Ishikawa (cell line): Measurements from ENCODE around the gene CFAP45.

Experiments used
- CEBPB ChIP-seq: IDR thresholded peaks from 2 replicates; pipeline ENCODE4 v1.6.1; 2012
- EGR1 ChIP-seq: IDR thresholded peaks from 2 replicates; pipeline ENCODE4 v1.6.1; 2012
- EP300 ChIP-seq: IDR thresholded peaks from 2 replicates; pipeline ENCODE4 v1.6.1; 2012; ENCODE audit warnings: borderline replicate concordance
- FOXM1 ChIP-seq: IDR thresholded peaks from 2 replicates; pipeline ENCODE4 v1.6.1; 2012; ENCODE audit warnings: low read depth, borderline replicate concordance
- MAX ChIP-seq: IDR thresholded peaks from 2 replicates; pipeline ENCODE4 v1.6.1; 2012
- RAD21 ChIP-seq: IDR thresholded peaks from 2 replicates; pipeline ENCODE4 v1.6.1; 2012; ENCODE audit warnings: low read depth
- REST ChIP-seq: IDR thresholded peaks from 2 replicates; pipeline ENCODE4 v1.6.1; 2012; ENCODE audit warnings: low read depth, mild to moderate bottlenecking
- TAF1 ChIP-seq: IDR thresholded peaks from 2 replicates; pipeline ENCODE4 v1.6.1; 2012; ENCODE audit warnings: low read depth, mild to moderate bottlenecking
- TEAD4 ChIP-seq: IDR thresholded peaks from 2 replicates; pipeline ENCODE4 v1.6.1; 2012
- ZBTB7A ChIP-seq: IDR thresholded peaks from 2 replicates; pipeline ENCODE4 v1.6.1; 2012; ENCODE audit warnings: low read depth

- TF ChIP-seq RAD21 (no peak), ZBTB7A (no peak), EP300 (no peak), FOXM1 (no peak), MAX (no peak), EGR1 (no peak), REST (no peak), TEAD4 (no peak), CEBPB (no peak), TAF1 (no peak)
Measured at GRCh38 chr1:159928491-159929050, 28.6 kb upstream of the CFAP45 start.
